HCT116 (cell line): ENCODE data around the gene SPRED2. TPM values are rescaled to one million over a fixed set of nuclear protein-coding genes. Genes with fewer than 3 reads are reported as not detected.

Experiments used
- ATAC-seq: fragments of 200-7000 bp; cut with Tn5 transposase; 2 replicates; pipeline ENCODE4 v1.9.1; 2020; ENCODE audit warnings: mild to moderate bottlenecking, moderate library complexity
- BruUV-seq: library from RNA; stranded (reverse); fragments of 400-500 nt; replicated peaks from 2 replicates; lab custom pipeline; 2021; lab: Mats Ljungman, UMichigan
- CTCF ChIA-PET: fragments of 300-600 bp; sonication (Branson Sonifier 250); formaldehyde crosslinking; loops from one replicate; lab custom pipeline; 2021; ENCODE audit warnings: antibody characterized with exemption; lab: Charles Lee
- POLR2A ChIA-PET: fragments of 300-600, 350-600 bp; sonication (Branson Sonifier 250); formaldehyde crosslinking; loops from one replicate; lab custom pipeline; 2021; ENCODE audit warnings: antibody characterized with exemption; lab: Charles Lee
- RAD21 ChIA-PET, 2 experiments: fragments of 300-600 bp; sonication (Branson Sonifier 250); formaldehyde crosslinking; loops; one replicate each; lab custom pipeline; 2023; ENCODE audit warnings: low total read pairs in 2 of 2; ENCODE audit not compliant: uncharacterized antibody in 2 of 2, unreplicated experiment in 2 of 2, low non-redundant PET in 1 of 2; lab: Charles Lee
- DNase-seq: peaks from one replicate; pipeline ENCODE4 v3.0.0-alpha.2; 2010; ENCODE audit warnings: low read depth, low spot score
- H2AFZ ChIP-seq: fragments of 200-600 bp; shearing (Covaris generic), sonication (generic); 2 replicates; pipeline ENCODE4 v1.6.1; 2017; ENCODE audit warnings: low read depth, mixed run types, mixed read lengths, antibody characterized with exemption, low read length; ENCODE audit not compliant: poor library complexity, severe bottlenecking
- H3K27ac ChIP-seq: 2 replicates; pipeline ENCODE4 v1.5.1; 2012; ENCODE audit warnings: low read depth, low read length
- H3K27me3 ChIP-seq: fragments of 200-600 bp; sonication (generic); 2 replicates; pipeline ENCODE4 v1.6.1; 2016; ENCODE audit warnings: mixed run types, low read length, mixed read lengths; ENCODE audit not compliant: insufficient read depth
- H3K36me3 ChIP-seq, 2 experiments: fragments of 200-500 bp in 1 of 2; fragments of 200-600 bp in 1 of 2; sonication (Bioruptor generic) in 1 of 2; sonication (generic) in 1 of 2; 2 replicates each; pipeline versions ENCODE4 v1.5.1 to v1.6.1; 2014 to 2016; ENCODE audit warnings: low read length in 2 of 2, inconsistent platforms in 1 of 2, mixed read lengths in 1 of 2, mixed run types in 1 of 2; ENCODE audit not compliant: insufficient read depth in 2 of 2, control insufficient read depth in 1 of 2
- H3K4me1 ChIP-seq, 2 experiments: fragments of 200-600 bp in 1 of 2; sonication (generic) in 1 of 2; 2 replicates each; pipeline versions ENCODE4 v1.5.1 to v1.6.1; 2012 to 2017; ENCODE audit warnings: low read length in 2 of 2, inconsistent platforms in 1 of 2, mild to moderate bottlenecking in 1 of 2, mixed read lengths in 1 of 2, mixed run types in 1 of 2, moderate library complexity in 1 of 2; ENCODE audit not compliant: insufficient read depth in 2 of 2, control insufficient read depth in 1 of 2
- H3K4me2 ChIP-seq: fragments of 200-600 bp; sonication (generic); 2 replicates; pipeline ENCODE4 v1.6.1; 2017; ENCODE audit warnings: mixed run types, low read length, mixed read lengths
- H3K4me3 ChIP-seq, 2 experiments: fragments of 200-600 bp in 1 of 2; sonication (generic) in 1 of 2; replicated peaks in 1 of 2; 2 replicates each; pipeline ENCODE4 v1.5.1; 2011 to 2016; ENCODE audit warnings: low read length in 2 of 2, control low read depth in 1 of 2, low read depth in 1 of 2, mild to moderate bottlenecking in 1 of 2, mixed read lengths in 1 of 2, mixed run types in 1 of 2
- H3K79me2 ChIP-seq: fragments of 200-600 bp; sonication (generic); 2 replicates; pipeline ENCODE4 v1.6.1; 2017; ENCODE audit warnings: mild to moderate bottlenecking, mixed run types, low read length, moderate library complexity, mixed read lengths; ENCODE audit not compliant: insufficient read depth
- H3K9ac ChIP-seq: fragments of 200-600 bp; sonication (generic); 2 replicates; pipeline ENCODE4 v1.6.1; 2016; ENCODE audit warnings: low read length, mixed read lengths
- H3K9me2 ChIP-seq: fragments of 200-600 bp; sonication (generic), shearing (Covaris generic); 2 replicates; pipeline ENCODE4 v1.6.1; 2017; ENCODE audit warnings: mixed run types, mild to moderate bottlenecking, moderate library complexity; ENCODE audit not compliant: insufficient read depth
- H3K9me3 ChIP-seq, 2 experiments: fragments of 200-500 bp in 1 of 2; fragments of 200-600 bp in 1 of 2; sonication (Bioruptor generic) in 1 of 2; sonication (generic) in 1 of 2; 2 replicates each; pipeline ENCODE4 v1.6.1; 2014 to 2017; ENCODE audit warnings: low read length in 2 of 2, mixed read lengths in 2 of 2, inconsistent platforms in 1 of 2, low read depth in 1 of 2, mild to moderate bottlenecking in 1 of 2, mixed run types in 1 of 2, moderate library complexity in 1 of 2; ENCODE audit not compliant: control insufficient read depth in 1 of 2, insufficient read depth in 1 of 2
- H4K20me1 ChIP-seq: fragments of 200-600 bp; sonication (generic), shearing (Covaris generic); 2 replicates; pipeline ENCODE4 v1.6.1; 2017; ENCODE audit warnings: mixed run types, mild to moderate bottlenecking, moderate library complexity; ENCODE audit not compliant: insufficient read depth
- CBX3 ChIP-seq: IDR thresholded peaks from 2 replicates; pipeline ENCODE4 v1.6.1; 2012; ENCODE audit warnings: low read depth
- CEBPB ChIP-seq: IDR thresholded peaks from 2 replicates; pipeline ENCODE4 v1.6.1; 2012; ENCODE audit warnings: low read depth
- CTCF ChIP-seq, 3 experiments: fragments of 200-600 bp in 1 of 3; sonication (generic) in 1 of 3; IDR thresholded peaks in 2 of 3; conservative IDR thresholded peaks in 1 of 3; 2 replicates each; pipeline ENCODE4 v1.5.1; 2012 to 2017; ENCODE audit warnings: low read depth in 2 of 3, low read length in 2 of 3, antibody characterized with exemption in 1 of 3, borderline replicate concordance in 1 of 3, control low read depth in 1 of 3, mild to moderate bottlenecking in 1 of 3, mixed read lengths in 1 of 3, mixed run types in 1 of 3, moderate library complexity in 1 of 3; ENCODE audit not compliant: insufficient read depth in 1 of 3
- EGR1 ChIP-seq: IDR thresholded peaks from 2 replicates; pipeline ENCODE4 v1.6.1; 2012; ENCODE audit warnings: low read depth
- ELF1 ChIP-seq: IDR thresholded peaks from 2 replicates; pipeline ENCODE4 v1.6.1; 2012; ENCODE audit warnings: low read depth, borderline replicate concordance
- EZH2 ChIP-seq: fragments of 200-600 bp; sonication (generic); IDR thresholded peaks from 2 replicates; pipeline ENCODE4 v1.6.1; 2017; ENCODE audit warnings: antibody characterized with exemption, mixed run types
- FOSL1 ChIP-seq: IDR thresholded peaks from 2 replicates; pipeline ENCODE4 v1.6.1; 2012; ENCODE audit warnings: low read depth
- TCF7L2 ChIP-seq: IDR thresholded peaks from 2 replicates; pipeline ENCODE4 v1.7.0; 2011; ENCODE audit warnings: borderline replicate concordance, inconsistent platforms; ENCODE audit not compliant: insufficient read depth, insufficient read length; ENCODE audit errors: extremely low read depth
- ZNF274 ChIP-seq: fragments of 200-500 bp; sonication (Bioruptor generic); IDR thresholded peaks from 2 replicates; pipeline ENCODE4 v1.6.1; 2014; ENCODE audit warnings: mild to moderate bottlenecking, low read depth, low read length, inconsistent platforms
- intact Hi-C: fragments of 100-400 bp; cut with micrococcal nuclease; formaldehyde crosslinking; loops from 2 replicates; pipeline ENCODE4 v1.10.0; 2022
- total RNA-seq: library from RNA; stranded (reverse); gene quantifications from one replicate; pipeline ENCODE4 v1.2.1, GENCODE V29; 2021; ENCODE audit not compliant: unreplicated experiment
- TF ChIP-seq, protein P1 (sequence below): IDR thresholded peaks from 2 replicates; pipeline ENCODE4 v1.6.1; 2012
- TF ChIP-seq, protein P2 (sequence below): IDR thresholded peaks from 2 replicates; pipeline ENCODE4 v1.6.1; 2012

Gene SPRED2
- total RNA-seq, 1 experiment from 2014 or later: 62.6 TPM

GRCh38 chr2:65388596-65389390 lies 43.6 kb downstream of the SPRED2 start:
- no TSS peak for BruUV-seq
- Histone ChIP-seq H3K27me3 (no peaks in the 10 kb centered on the region), H3K27ac (no peak overlapping the region), H3K36me3 (no peaks in the 10 kb centered on the region), H3K4me3 (no peak overlapping the region)
- POLR2A ChIA-PET: no interaction called here
- TF ChIP-seq TCF7L2 (no peak), CEBPB (no peak), ELF1 (no peak), CTCF (IDR thresholded peaks at IDR 0.05 in 2 of 3, conservative IDR thresholded peaks at IDR 0.05 in 1 of 3; ENCODE audit: borderline replicate concordance in 1 of 3, insufficient read depth in 1 of 3, low read depth in 2 of 3, low read length in 2 of 3) (no peak), CBX3 (no peak), ZNF274 (no peak), EGR1 (no peak), EZH2 (no peak), FOSL1 (no peak)
- TF ChIP-seq, protein P1, sequence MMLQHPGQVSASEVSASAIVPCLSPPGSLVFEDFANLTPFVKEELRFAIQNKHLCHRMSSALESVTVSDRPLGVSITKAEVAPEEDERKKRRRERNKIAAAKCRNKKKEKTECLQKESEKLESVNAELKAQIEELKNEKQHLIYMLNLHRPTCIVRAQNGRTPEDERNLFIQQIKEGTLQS: no peak
- TF ChIP-seq, protein P2, sequence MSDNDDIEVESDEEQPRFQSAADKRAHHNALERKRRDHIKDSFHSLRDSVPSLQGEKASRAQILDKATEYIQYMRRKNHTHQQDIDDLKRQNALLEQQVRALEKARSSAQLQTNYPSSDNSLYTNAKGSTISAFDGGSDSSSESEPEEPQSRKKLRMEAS: no peak
- TF ChIP-seq, all 23 proteins: peak for 0
- no peaks in the 10 kb centered on the region for H4K20me1 ChIP-seq
- ATAC-seq (no peak; the same call in 1 of the 2 replicates), DNase-seq (no peak)
- H3K4me2 ChIP-seq: 0 out of 2 replicates have a peak overlapping the region, but pooled peaks have one; percentile 4
- no peaks in the 10 kb centered on the region for H3K9me2 ChIP-seq
- H3K9ac ChIP-seq: no peak overlapping the region
- RAD21 ChIA-PET: no interaction called here
- H3K9me3 ChIP-seq: no peaks in the 10 kb centered on the region
- intact Hi-C loops: no loop called here
- no peak overlapping the region for H2AFZ ChIP-seq
- peaks cover 97% of the 10 kb centered on the region for H3K79me2 ChIP-seq
- CTCF ChIA-PET: no interaction called here
- peaks cover 62 to 68% of the 10 kb centered on the region in 2 experiments for H3K4me1 ChIP-seq
